ENCODE data around the gene IL23A. TPM values are rescaled to one million over a fixed set of nuclear protein-coding genes. Genes with fewer than 3 reads are reported as not detected.
"Not testable (repeated sequence)": the region's sequence is repeated elsewhere in the genome, so short reads cannot be mapped to it uniquely, and the experiment has no call there.

Gene IL23A
- total RNA-seq, 1 donor from 2014 or later = 0.23 TPM

DNA sequence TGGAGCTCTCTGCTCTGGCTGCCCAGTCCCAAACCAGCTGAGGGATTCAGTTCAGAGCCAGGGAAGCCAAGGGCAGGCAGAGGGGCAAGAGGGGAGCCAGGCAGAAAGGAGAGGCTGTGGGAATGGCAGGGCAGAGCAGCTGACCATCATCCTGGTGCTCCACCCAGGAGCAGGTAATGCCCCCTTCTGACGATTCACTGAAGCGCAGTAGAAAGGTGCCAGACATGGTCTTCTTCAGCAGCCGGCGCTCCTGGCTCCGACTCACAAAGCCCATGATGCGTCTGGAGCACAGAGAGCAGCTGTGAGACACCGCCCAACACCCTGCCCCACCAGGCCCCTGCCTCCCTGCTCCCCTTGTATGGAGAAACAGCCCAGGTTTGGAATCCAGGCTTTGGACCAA is 8.0 kb downstream of the IL23A start:
- DNase-seq (ENCODE audit: low read depth, low spot score) = no peak
- Mint-ChIP-seq H3K9me3 (no peaks in the 10 kb centered on the region), H3K36me3 (ENCODE audit: low read depth) (peaks cover 10% of the 10 kb centered on the region), H3K4me1 (no peaks in the 10 kb centered on the region), H3K27ac (ENCODE audit: unreplicated experiment) (no peak overlapping the region), H3K4me3 (no peak overlapping the region), H3K27me3 (ENCODE audit: low read depth) (no peaks in the 10 kb centered on the region)
- TF ChIP-seq, protein P1, sequence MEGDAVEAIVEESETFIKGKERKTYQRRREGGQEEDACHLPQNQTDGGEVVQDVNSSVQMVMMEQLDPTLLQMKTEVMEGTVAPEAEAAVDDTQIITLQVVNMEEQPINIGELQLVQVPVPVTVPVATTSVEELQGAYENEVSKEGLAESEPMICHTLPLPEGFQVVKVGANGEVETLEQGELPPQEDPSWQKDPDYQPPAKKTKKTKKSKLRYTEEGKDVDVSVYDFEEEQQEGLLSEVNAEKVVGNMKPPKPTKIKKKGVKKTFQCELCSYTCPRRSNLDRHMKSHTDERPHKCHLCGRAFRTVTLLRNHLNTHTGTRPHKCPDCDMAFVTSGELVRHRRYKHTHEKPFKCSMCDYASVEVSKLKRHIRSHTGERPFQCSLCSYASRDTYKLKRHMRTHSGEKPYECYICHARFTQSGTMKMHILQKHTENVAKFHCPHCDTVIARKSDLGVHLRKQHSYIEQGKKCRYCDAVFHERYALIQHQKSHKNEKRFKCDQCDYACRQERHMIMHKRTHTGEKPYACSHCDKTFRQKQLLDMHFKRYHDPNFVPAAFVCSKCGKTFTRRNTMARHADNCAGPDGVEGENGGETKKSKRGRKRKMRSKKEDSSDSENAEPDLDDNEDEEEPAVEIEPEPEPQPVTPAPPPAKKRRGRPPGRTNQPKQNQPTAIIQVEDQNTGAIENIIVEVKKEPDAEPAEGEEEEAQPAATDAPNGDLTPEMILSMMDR (conservative IDR thresholded peaks at IDR 0.05) = no peak

GRCh38 chr12:56347255-56347654 is 8.6 kb downstream of the IL23A start:
- not testable (repeated sequence) for H3K9me3 Mint-ChIP-seq; H3K4me3 Mint-ChIP-seq; H3K27me3 Mint-ChIP-seq (ENCODE audit: low read depth); H3K27ac Mint-ChIP-seq (ENCODE audit: unreplicated experiment); H3K36me3 Mint-ChIP-seq (ENCODE audit: low read depth); H3K4me1 Mint-ChIP-seq; DNase-seq (ENCODE audit: low read depth, low spot score)

GRCh38 chr12:56348776-56349175 is 10.1 kb downstream of the IL23A start:
- no peak for DNase-seq (ENCODE audit: low read depth, low spot score)
- Mint-ChIP-seq H3K36me3 (ENCODE audit: low read depth) (peaks cover 7% of the 10 kb centered on the region), H3K27ac (ENCODE audit: unreplicated experiment) (no peak overlapping the region), H3K4me1 (no peaks in the 10 kb centered on the region), H3K27me3 (ENCODE audit: low read depth) (no peaks in the 10 kb centered on the region), H3K9me3 (no peaks in the 10 kb centered on the region), H3K4me3 (no peak overlapping the region)
- TF ChIP-seq, protein P1 (conservative IDR thresholded peaks at IDR 0.05) = no peak

DNA sequence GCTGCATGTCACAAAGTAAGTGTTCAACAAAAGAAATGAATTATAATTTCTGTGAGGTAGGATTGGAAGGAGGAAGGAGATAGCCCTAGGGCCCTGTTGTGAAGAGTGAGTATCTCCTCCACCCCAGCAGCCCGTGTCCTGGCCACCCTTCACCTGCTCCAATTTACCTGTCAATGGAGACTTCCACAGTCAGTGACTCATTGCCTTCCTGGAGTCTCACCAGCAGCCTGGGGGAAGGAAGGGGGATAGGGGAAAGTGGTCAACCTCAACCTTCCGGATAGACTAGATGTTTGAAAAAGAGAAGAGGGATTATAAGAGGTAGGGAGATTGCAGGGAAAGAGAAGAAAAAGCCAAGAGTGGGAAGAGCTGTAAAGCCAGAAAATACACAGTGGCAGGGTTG is 12.0 kb downstream of the IL23A start:
- TF ChIP-seq, protein P1 (conservative IDR thresholded peaks at IDR 0.05) = no peak
- no peak for DNase-seq (ENCODE audit: low read depth, low spot score)
- Mint-ChIP-seq H3K4me1 (no peaks in the 10 kb centered on the region), H3K9me3 (no peaks in the 10 kb centered on the region), H3K27ac (ENCODE audit: unreplicated experiment) (no peak overlapping the region), H3K4me3 (no peak overlapping the region), H3K36me3 (ENCODE audit: low read depth) (peaks cover 7% of the 10 kb centered on the region), H3K27me3 (ENCODE audit: low read depth) (no peaks in the 10 kb centered on the region)

- Mint-ChIP-seq H3K4me3 (no peak overlapping the region), H3K9me3 (no peaks in the 10 kb centered on the region), H3K27ac (ENCODE audit: unreplicated experiment) (no peak overlapping the region), H3K36me3 (ENCODE audit: low read depth) (peaks cover 10% of the 10 kb centered on the region), H3K4me1 (no peaks in the 10 kb centered on the region), H3K27me3 (ENCODE audit: low read depth) (no peaks in the 10 kb centered on the region)
- DNase-seq (ENCODE audit: low read depth, low spot score) = no peak
- TF ChIP-seq, protein P1 (conservative IDR thresholded peaks at IDR 0.05) = no peak
Measured at GRCh38 chr12:56351325-56351724, 12.6 kb downstream of the IL23A start.

GRCh38 chr12:56358836-56359532 is 20.3 kb downstream of the IL23A start:
- DNase-seq (ENCODE audit: low read depth, low spot score) = no peak
- no peaks in the 10 kb centered on the region for H3K9me3 Mint-ChIP-seq
- H3K27ac Mint-ChIP-seq (ENCODE audit: unreplicated experiment) = peak overlapping the region; percentile 84
- H3K4me1 Mint-ChIP-seq = peaks cover 19% of the 10 kb centered on the region
- H3K36me3 Mint-ChIP-seq (ENCODE audit: low read depth) = peaks cover 3% of the 10 kb centered on the region
- TF ChIP-seq, protein P1 (conservative IDR thresholded peaks at IDR 0.05) = no peak
- H3K27me3 Mint-ChIP-seq (ENCODE audit: low read depth) = peaks cover 11% of the 10 kb centered on the region
- H3K4me3 Mint-ChIP-seq = peak overlapping the region; percentile 96
